Activated naive CD8-positive, alpha-beta T cell treated with anti-CD3 and anti-CD28 coated beads, Interleukin-2, amount 10 ng/mL, durations not matched to agents 7 days and 5 days (primary cell): ENCODE data around the gene TMEM132D. TPM values are rescaled to one million over a fixed set of nuclear protein-coding genes. Genes with fewer than 3 reads are reported as not detected.

Experiments used
- ATAC-seq: fragments of 150-1000 bp; cut with Tn5 transposase; one replicate; pipeline ENCODE4 v1.10.0; 2021; ENCODE audit warnings: low read depth, moderate library complexity
- POLR2A ChIA-PET: fragments of 350-600 bp; sonication (Branson Sonifier 250); formaldehyde crosslinking; loops from one replicate; lab custom pipeline; 2021; ENCODE audit warnings: antibody characterized with exemption; lab: Charles Lee
- DNase-seq: peaks from one replicate; pipeline ENCODE4 v3.0.0; 2021
- H3K27ac Mint-ChIP-seq: one replicate; pipeline ENCODE4 v1.8.0; 2022; ENCODE audit warnings: mild to moderate bottlenecking, mixed read lengths
- H3K27me3 Mint-ChIP-seq: one replicate; pipeline ENCODE4 v1.8.0; 2022; ENCODE audit warnings: mild to moderate bottlenecking, moderate library complexity, mixed read lengths
- H3K36me3 Mint-ChIP-seq: one replicate; pipeline ENCODE4 v1.8.0; 2021; ENCODE audit warnings: mild to moderate bottlenecking, mixed read lengths
- H3K4me1 Mint-ChIP-seq: one replicate; pipeline ENCODE4 v1.8.0; 2021; ENCODE audit warnings: mixed read lengths
- H3K4me3 Mint-ChIP-seq: one replicate; pipeline ENCODE4 v1.8.0; 2022; ENCODE audit warnings: mild to moderate bottlenecking, moderate library complexity, mixed read lengths
- H3K9me3 Mint-ChIP-seq: one replicate; pipeline ENCODE4 v1.8.0; 2021; ENCODE audit warnings: mixed read lengths
- total RNA-seq, 2 experiments: library from RNA; stranded (reverse); gene quantifications; one replicate each; pipeline ENCODE4 v1.2.3, GENCODE V29; 2021

Gene TMEM132D
- total RNA-seq, 2 experiments from 2014 or later, result not detected

GRCh38 chr12:129097451-129097850 lies 806.4 kb downstream of the TMEM132D start:
- H3K4me1 Mint-ChIP-seq, result no peaks in the 10 kb centered on the region
- no peak overlapping the region for H3K4me3 Mint-ChIP-seq
- no peaks in the 10 kb centered on the region for H3K27me3 Mint-ChIP-seq
- POLR2A ChIA-PET, result no interaction called here
- DNase-seq (no peak), ATAC-seq (no peak)
- no peak overlapping the region for H3K27ac Mint-ChIP-seq
- no peaks in the 10 kb centered on the region for H3K36me3 Mint-ChIP-seq
- peaks cover 4% of the 10 kb centered on the region for H3K9me3 Mint-ChIP-seq

- POLR2A ChIA-PET, result no interaction called here
- Mint-ChIP-seq H3K4me1 (no peaks in the 10 kb centered on the region), H3K27ac (no peak overlapping the region), H3K36me3 (no peaks in the 10 kb centered on the region), H3K27me3 (no peaks in the 10 kb centered on the region), H3K9me3 (peaks cover 4% of the 10 kb centered on the region), H3K4me3 (no peak overlapping the region)
- DNase-seq (no peak), ATAC-seq (no peak)
Observed at GRCh38 chr12:129096968-129097367, 806.9 kb downstream of the TMEM132D start.

- Mint-ChIP-seq H3K4me1 (no peaks in the 10 kb centered on the region), H3K4me3 (no peak overlapping the region), H3K9me3 (peaks cover 2% of the 10 kb centered on the region), H3K27me3 (no peaks in the 10 kb centered on the region), H3K36me3 (no peaks in the 10 kb centered on the region), H3K27ac (no peak overlapping the region)
- POLR2A ChIA-PET, result no interaction called here
- ATAC-seq (no peak), DNase-seq (no peak)
Observed at GRCh38 chr12:129096184-129096583, 807.6 kb downstream of the TMEM132D start.

- no peak for ATAC-seq
- POLR2A ChIA-PET, result no interaction called here
- H3K36me3 Mint-ChIP-seq, result no peaks in the 10 kb centered on the region
- no peaks in the 10 kb centered on the region for H3K27me3 Mint-ChIP-seq
- DNase-seq, result no peak
- H3K27ac Mint-ChIP-seq, result no peak overlapping the region
- peaks cover 6% of the 10 kb centered on the region for H3K9me3 Mint-ChIP-seq
- H3K4me1 Mint-ChIP-seq, result no peaks in the 10 kb centered on the region
- H3K4me3 Mint-ChIP-seq, result no peak overlapping the region
Observed at GRCh38 chr12:129089576-129089975, 814.2 kb downstream of the TMEM132D start.

GRCh38 chr12:129084875-129085826 lies 818.7 kb downstream of the TMEM132D start:
- no peaks in the 10 kb centered on the region for H3K4me1 Mint-ChIP-seq
- no peak overlapping the region for H3K27ac Mint-ChIP-seq
- no peaks in the 10 kb centered on the region for H3K36me3 Mint-ChIP-seq
- H3K9me3 Mint-ChIP-seq, result peaks cover 5% of the 10 kb centered on the region
- POLR2A ChIA-PET, result no interaction called here
- no peak overlapping the region for H3K4me3 Mint-ChIP-seq
- DNase-seq (no peak), ATAC-seq (no peak)
- no peaks in the 10 kb centered on the region for H3K27me3 Mint-ChIP-seq

DNA sequence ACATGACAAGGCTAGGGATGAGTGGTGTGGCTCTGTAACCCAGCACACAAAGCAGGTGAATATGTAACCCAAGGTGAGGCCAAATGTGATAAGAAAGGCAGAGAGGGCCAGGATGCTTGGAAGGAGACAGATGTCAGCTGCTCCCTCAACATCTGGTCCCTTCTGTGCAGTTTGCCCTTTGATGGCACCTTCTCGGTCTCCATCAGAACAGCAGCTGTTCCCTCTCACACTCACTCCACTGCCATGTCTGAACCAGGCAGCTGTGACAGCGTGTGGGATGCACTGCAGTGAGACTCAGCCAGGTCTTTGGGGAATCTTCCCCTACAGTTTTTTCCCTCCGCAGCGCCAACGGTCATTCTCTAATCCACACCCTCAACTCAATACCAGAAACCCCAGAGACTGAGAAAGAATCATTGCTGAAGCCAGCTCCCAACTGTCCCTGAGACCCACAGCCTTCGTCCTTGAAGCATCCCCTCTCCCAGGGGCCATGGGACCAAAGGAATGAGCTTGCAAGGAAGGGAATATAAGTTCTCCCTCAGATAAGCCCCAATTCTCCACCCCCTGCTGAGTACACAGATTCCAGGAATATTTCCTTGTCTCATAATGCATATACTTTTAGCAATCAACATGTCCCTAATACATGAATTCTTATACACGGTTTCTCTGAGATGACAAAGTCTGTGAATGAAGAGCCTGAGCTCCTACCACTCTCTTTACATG lies 820.5 kb downstream of the TMEM132D start:
- no peaks in the 10 kb centered on the region for H3K4me1 Mint-ChIP-seq
- H3K36me3 Mint-ChIP-seq, result no peaks in the 10 kb centered on the region
- H3K27me3 Mint-ChIP-seq, result no peaks in the 10 kb centered on the region
- no peak overlapping the region for H3K4me3 Mint-ChIP-seq
- ATAC-seq, result no peak
- no peak for DNase-seq
- H3K9me3 Mint-ChIP-seq, result peaks cover 2% of the 10 kb centered on the region
- H3K27ac Mint-ChIP-seq, result no peak overlapping the region
- POLR2A ChIA-PET, result no interaction called here

- H3K4me3 Mint-ChIP-seq, result no peak overlapping the region
- POLR2A ChIA-PET, result no interaction called here
- H3K27ac Mint-ChIP-seq, result no peak overlapping the region
- H3K4me1 Mint-ChIP-seq, result no peaks in the 10 kb centered on the region
- ATAC-seq (no peak), DNase-seq (no peak)
- H3K36me3 Mint-ChIP-seq, result no peaks in the 10 kb centered on the region
- peaks cover 5% of the 10 kb centered on the region for H3K9me3 Mint-ChIP-seq
- no peaks in the 10 kb centered on the region for H3K27me3 Mint-ChIP-seq
Observed at GRCh38 chr12:129082441-129082840, 821.4 kb downstream of the TMEM132D start.

- Mint-ChIP-seq H3K4me1 (no peaks in the 10 kb centered on the region), H3K36me3 (no peaks in the 10 kb centered on the region), H3K9me3 (peaks cover 2% of the 10 kb centered on the region), H3K27me3 (no peaks in the 10 kb centered on the region), H3K4me3 (no peak overlapping the region), H3K27ac (no peak overlapping the region)
- DNase-seq, result no peak
- POLR2A ChIA-PET, result no interaction called here
- ATAC-seq, result no peak
Observed at GRCh38 chr12:129081755-129082250, 822.0 kb downstream of the TMEM132D start.

GRCh38 chr12:129080821-129081220 lies 823.0 kb downstream of the TMEM132D start:
- Mint-ChIP-seq H3K36me3 (no peaks in the 10 kb centered on the region), H3K27ac (no peak overlapping the region), H3K9me3 (peaks cover 2% of the 10 kb centered on the region), H3K27me3 (no peaks in the 10 kb centered on the region), H3K4me1 (no peaks in the 10 kb centered on the region), H3K4me3 (no peak overlapping the region)
- POLR2A ChIA-PET, result no interaction called here
- DNase-seq (no peak), ATAC-seq (no peak)

DNA sequence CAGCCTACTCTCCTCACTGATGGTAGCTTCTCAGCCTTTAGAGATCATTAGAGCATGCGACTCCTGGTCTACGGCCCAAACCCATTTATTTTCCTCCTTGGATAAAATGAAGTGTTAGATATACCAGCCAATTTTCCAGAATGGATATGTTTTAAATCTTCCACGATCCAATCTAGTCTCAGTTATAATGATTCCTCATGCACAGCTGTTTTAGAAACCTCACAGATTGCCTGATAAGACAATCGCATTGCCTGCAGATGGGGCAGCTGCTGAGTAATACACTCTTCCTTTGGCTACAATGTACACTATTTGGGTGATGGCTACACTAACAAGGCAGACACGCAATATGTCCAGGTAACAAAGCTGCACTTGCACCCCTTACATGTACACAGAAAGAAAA lies 823.4 kb downstream of the TMEM132D start:
- Mint-ChIP-seq H3K27me3 (no peaks in the 10 kb centered on the region), H3K27ac (no peak overlapping the region), H3K4me3 (no peak overlapping the region), H3K36me3 (no peaks in the 10 kb centered on the region), H3K9me3 (peaks cover 2% of the 10 kb centered on the region), H3K4me1 (no peaks in the 10 kb centered on the region)
- ATAC-seq (no peak), DNase-seq (no peak)
- POLR2A ChIA-PET, result no interaction called here

GRCh38 chr12:129079719-129080118 lies 824.1 kb downstream of the TMEM132D start:
- no peak overlapping the region for H3K27ac Mint-ChIP-seq
- H3K9me3 Mint-ChIP-seq, result peaks cover 2% of the 10 kb centered on the region
- no peaks in the 10 kb centered on the region for H3K4me1 Mint-ChIP-seq
- H3K36me3 Mint-ChIP-seq, result no peaks in the 10 kb centered on the region
- no peak for ATAC-seq
- DNase-seq, result no peak
- POLR2A ChIA-PET, result no interaction called here
- H3K4me3 Mint-ChIP-seq, result no peak overlapping the region
- H3K27me3 Mint-ChIP-seq, result no peaks in the 10 kb centered on the region

DNA sequence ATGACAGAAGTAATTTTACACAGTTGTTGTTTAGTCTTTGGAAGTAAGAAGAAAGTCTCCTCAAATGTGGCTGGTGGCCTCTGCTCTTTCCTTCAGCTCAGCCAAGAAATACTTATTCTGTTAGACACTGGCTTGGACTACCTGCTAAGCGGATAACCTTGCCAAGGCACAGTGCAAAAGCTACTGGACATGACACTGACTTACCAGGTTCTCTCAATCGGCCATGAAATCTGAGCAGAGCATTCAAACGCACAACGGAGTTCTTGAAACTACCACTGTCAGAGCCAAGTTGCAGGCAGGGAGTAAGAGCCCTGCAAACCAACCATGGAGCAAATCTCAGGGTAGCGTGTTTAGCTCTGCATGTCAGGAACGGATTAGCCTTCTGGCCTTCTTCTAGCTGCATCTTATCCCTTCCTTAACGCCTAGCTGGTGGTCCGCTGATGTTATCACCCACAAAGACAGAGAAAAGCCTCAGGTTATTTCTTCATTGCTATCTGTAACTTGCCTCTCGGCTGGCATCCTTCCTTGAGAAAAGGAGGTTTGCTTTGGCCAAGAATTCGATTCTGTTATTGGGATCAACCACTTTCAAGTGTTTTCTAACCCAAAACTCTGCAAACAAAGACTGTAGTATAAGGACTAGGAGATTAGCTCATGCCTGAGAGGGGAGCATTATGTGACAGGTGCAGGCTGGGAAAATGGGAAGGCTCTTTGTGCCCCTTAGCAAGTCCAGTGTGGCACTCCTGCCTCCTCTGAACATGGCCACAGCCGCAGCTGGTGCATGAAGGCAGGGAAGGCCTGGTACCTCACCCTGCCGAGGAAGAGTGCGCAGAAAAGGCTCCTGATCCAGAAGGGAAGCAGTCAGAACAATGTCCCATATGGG lies 827.1 kb downstream of the TMEM132D start:
- POLR2A ChIA-PET, result no interaction called here
- no peaks in the 10 kb centered on the region for H3K4me1 Mint-ChIP-seq
- H3K27me3 Mint-ChIP-seq, result no peaks in the 10 kb centered on the region

More for the DNA sequence above, 827.1 kb downstream of the TMEM132D start:
- DNase-seq (no peak), ATAC-seq (no peak)
- Mint-ChIP-seq H3K36me3 (no peaks in the 10 kb centered on the region), H3K27ac (no peak overlapping the region), H3K4me3 (no peak overlapping the region), H3K9me3 (peaks cover 2% of the 10 kb centered on the region)
